HG03135 (cell line): Measurements from ENCODE around the gene KCTD2.

Experiments
- ATAC-seq: cut with Tn5 transposase; IDR thresholded peaks from one replicate; pipeline ENCODE4 v1.9.1; 2021; ENCODE audit warnings: mild to moderate bottlenecking, moderate library complexity; ENCODE audit not compliant: unreplicated experiment

KCTD2 gene

DNA sequence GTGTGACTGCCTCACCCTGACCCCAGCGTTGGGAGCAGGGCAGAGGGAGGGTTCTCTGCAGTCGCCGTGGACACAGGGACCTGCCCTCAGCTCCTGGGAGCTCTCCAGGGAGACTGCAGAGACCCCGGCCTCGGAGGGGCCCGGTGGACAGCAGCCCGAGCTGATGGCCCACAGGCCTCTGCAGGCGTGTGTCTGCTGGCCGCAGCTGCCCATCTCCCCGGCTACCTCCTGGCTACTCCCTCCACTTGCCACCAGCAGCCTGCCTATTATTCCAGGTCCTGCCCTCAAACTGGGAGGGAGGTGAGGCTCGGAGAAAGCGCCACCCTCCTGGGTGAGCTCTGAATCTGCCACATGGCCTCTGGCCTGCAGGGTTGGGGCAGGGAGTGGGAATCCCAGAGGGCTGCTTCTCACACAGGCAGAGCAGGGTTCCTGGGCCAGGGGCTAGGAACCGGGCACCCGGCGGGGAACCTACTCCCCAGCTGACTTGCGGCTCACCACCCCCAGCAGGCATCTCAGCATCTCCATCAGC is 47.9 kb downstream of the KCTD2 start:
- no peak for ATAC-seq

DNA sequence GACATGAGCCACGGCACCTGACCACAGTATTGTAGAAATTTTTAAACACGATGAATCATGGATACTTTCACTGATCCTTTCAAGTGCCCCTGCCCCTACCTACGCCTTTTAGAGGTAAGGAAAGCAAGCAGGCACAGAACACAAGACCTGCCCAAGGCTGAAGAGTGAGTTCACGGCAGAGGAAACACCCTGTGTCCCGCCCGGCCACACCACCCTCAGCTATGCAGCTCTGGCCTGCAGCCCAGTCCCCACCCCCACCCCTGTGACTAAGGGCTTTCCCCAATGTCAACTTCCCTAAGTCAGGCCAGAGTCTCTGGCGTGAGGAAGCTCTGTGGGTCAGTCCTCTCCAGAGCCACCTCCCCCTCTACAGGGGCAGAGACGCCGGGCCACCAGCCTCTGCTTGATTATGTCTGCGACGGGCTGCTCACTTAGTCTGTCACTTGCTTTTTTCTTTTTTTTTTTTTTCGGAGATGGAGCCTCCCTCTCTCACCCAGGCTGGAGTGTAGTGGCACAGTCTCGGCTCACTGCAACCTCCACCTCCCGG is 49.1 kb downstream of the KCTD2 start:
- ATAC-seq, result no peak

DNA sequence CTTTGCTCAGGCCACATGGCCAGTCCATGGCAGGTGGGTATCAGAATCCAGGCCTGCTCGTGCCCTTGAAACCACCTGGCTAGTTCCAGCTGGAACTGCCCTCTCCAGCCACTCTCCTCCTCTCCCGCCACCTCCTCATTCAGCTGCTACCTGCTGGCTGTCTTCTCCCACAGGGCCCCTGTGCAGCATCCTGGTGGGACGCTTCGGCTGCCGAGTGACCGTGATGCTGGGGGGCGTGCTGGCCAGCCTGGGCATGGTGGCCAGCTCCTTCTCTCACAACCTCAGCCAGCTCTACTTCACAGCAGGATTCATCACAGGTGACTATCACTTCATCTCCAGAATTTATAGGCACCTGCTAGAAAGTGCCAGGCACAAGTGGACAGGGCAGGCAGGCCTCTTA is 50.8 kb downstream of the KCTD2 start:
- ATAC-seq, result no peak

DNA sequence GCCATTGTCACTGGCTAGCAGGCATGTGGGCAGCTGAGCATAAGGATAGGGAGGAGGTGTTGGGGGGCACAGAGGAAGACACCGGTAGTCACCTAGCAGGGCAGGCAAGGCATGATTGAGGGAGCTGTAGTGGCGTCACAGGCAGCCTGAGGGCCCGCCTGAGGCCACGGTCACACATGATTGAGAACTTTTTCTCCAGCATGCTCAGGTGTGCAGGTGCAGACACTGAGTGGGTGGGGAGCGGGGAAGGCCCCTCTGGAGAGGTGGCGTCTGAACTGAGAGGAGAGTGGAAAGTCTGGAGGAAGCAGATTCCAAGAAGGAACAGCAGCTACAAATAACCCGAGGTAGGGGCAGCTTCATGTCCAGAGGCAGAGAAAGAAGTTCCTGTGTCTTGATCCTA is 51.8 kb downstream of the KCTD2 start:
- no peak for ATAC-seq

DNA sequence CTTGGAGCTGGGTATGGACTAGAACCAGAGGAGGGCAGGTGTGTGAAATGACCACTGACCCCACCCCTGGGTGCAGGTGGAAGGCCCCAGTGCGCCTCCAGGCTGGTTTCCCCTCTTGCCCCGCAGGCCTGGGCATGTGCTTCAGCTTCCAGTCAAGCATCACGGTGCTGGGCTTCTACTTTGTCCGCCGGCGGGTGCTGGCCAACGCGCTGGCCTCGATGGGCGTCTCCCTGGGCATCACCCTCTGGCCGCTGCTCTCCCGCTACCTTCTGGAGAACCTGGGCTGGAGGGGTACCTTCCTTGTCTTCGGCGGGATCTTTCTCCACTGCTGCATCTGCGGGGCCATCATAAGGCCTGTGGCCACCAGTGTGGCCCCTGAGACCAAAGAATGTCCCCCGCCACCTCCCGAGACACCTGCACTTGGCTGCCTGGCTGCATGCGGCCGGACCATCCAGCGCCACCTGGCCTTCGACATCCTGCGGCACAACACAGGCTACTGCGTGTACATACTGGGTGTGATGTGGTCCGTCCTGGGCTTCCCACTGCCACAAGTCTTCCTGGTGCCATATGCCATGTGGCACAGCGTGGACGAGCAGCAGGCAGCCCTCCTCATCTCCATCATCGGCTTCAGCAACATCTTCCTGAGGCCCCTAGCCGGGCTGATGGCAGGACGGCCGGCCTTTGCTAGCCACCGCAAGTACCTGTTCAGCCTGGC is 53.0 kb downstream of the KCTD2 start:
- ATAC-seq, result no peak

DNA sequence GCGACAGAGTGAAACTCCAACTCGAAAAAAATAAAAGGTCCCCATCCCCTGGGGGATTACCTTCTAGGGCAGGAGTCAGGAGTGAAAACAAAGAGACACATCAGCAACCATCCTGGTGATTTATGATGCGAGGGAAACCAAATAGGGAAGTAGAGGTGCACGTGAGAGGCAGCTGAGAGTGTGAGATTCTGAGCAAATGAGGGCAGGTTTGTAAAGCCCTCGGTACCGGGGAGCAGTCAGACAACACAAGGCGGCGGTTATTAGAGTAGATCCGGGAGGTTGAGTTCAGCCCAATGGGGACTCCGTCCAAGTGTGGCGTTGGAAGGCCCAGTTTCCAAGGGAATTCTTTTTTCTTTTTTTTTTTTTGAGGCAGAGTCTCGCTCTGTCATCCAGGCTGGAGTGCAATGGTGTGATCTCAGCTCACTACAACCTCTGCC is 55.4 kb downstream of the KCTD2 start:
- ATAC-seq, result no peak

DNA sequence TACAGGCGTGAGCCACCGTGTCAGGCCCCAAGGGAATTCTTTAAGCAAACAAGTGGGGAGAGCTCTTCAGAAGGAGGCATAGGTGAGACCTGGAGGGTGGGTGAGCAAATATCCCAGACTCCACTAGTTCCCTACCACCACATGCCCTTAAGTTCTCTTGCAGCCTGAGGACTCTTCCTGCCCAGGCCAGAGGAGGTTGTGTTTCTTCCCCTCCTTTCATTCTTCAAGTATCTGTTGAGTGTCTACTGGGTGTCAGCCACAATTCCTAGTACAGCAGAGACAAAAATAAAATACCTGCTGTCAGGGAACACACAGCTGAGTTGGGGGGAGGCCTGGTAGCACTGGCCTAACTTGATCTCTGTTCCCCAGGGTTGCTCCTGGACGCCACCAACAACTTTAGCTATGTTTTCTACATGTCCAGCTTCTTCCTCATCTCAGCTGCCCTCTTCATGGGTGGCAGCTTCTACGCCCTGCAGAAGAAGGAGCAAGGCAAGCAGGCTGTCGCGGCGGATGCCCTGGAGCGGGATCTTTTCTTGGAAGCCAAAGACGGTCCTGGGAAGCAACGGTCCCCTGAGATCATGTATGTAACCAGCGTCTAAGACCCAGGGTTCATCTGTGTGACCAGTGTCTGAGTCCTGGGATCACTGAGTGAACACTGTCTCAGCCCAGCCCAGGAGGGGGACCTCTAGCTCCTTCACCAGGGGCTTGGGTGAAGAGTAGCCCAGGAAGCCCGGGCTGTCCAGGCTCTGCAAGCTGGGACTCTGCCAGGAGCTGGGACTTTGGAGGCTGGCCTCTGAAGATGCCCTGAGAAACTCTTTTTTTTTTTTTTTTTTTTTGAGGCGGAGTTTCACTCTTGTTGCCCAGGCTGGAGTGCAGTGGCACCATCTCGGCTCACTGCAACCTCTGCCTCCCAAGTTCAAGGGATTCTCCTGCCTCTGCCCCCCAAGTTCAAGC is 56.9 kb downstream of the KCTD2 start:
- ATAC-seq, result no peak

DNA sequence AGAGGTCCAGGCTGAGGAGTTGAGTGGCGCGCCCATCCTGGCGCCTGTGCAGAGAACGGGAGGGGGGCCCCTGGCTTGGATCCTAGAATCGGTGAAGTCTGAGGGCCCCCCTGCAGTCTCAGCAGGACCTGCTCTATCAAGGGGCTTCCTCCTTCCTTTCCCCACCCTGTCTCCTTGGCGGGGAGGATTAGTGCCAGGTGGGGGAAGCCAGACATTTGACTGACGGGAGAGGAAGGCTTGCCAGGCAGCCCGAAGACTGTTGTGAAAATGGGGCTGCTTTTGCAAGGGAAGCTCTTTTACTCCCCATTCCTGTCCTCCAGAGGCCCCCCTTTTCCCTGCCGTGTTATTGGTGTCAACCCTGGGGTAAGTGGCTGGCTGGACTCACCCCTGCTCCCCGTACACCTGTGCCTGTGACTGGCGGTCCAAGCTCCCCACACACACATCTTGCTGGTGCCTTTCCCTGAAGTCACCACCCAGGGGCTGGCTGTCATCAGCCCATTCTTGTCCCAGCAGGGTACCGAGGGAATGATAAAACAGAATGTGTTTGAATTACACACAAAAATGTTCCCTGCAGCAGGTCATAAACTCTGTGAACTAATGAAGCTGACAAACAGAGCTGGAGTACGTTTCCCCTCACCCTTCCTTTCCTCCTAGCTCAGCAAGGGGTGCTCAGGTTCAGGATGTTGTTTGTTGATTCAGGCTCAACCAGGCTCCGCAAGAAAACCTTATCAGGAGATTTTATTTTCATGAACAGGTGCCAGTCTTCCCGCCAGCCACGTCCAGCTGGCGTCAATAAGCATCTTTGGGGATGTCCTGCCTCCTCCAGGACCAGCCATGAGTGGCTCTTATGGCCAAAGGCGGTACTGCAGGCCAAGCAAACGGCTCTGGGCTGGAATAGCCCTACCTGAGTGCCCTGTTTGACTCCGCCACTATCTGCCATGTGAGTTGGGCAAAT is 58.4 kb downstream of the KCTD2 start:
- ATAC-seq, result no peak

DNA sequence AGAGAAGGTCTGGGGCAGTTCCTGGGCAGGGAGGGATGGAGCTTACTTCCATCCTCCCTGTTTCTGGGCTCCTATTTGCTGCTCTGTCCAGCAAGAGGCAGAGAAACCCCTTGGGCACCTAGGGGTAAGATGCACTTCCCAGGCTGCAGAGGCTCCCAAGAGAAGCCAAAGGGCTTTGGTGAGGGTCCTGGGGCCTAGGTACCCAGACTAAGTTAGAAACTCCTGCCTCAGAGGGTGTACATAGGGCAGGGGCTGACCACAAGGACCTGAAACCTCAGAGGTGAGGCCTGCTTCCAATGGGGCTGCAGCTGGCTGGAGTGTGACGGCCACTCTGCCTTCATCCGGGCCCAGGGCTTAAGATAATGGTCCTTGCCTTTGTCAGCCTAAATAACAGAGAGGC is 61.2 kb downstream of the KCTD2 start:
- ATAC-seq, result no peak

DNA sequence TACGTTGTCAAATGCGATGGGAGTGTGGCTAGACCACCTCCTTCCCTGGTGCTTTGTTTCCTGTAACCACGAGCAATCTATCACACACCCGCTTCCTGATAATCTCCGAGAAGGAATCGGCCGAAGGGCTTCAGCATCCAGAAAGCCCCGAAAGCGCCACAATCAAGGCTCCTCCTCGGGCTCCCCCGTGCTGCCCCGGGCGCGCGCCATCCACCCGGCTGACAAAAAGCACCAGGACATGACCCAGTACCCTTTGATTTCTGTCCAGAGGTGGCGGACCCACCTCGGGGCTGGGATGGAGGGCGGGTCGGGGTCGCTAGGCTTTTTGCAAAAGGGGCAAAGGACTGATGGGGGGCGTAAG is 62.0 kb downstream of the KCTD2 start:
- no peak for ATAC-seq

DNA sequence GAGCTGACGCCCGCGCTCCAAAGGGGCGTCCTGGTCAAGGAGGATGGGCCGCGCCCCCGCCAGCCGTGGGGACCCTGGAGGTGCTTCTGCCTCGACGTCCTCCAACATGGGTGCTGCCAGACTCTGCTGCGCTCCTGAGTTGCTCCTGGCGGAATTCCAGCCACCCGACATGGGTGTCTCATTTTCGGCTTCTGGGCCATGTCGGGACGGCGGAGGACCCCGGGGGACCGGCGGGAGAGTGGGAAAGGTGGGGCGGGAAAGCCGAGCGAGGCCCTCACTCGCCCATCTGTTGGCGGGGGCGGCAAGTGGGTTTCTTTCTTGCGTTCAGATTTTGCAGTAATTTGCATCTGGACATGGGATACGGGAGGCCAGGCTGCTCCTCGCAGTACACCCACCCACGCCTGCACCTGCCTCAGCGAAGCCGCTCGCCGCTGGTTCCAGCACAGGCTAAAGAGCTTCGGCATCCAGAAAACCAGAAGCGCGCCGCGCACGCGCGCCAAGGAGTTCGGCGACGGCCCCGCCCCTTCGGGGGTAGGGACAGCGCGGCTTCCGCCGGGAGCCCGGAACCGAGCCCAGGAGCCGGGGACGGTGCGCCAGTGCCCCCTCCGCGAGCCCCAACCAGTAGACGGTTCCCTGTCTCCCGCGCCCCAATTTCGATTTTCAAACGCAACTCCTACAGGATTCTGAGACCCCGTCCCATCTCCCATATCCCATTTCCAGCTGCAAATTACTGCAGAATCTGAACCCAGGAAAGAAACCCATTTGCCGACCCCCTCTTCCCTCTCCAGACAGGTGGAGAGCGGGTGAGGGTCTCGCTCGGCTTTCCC is 62.6 kb downstream of the KCTD2 start, which contains the start of gene ARMC7:
ARMC7 (plus strand) TSS at position 563 of the 827 bp plus-strand sequence. CDS start 320 bp downstream, outside the sequence.
- ATAC-seq, result peak; percentile 55

DNA sequence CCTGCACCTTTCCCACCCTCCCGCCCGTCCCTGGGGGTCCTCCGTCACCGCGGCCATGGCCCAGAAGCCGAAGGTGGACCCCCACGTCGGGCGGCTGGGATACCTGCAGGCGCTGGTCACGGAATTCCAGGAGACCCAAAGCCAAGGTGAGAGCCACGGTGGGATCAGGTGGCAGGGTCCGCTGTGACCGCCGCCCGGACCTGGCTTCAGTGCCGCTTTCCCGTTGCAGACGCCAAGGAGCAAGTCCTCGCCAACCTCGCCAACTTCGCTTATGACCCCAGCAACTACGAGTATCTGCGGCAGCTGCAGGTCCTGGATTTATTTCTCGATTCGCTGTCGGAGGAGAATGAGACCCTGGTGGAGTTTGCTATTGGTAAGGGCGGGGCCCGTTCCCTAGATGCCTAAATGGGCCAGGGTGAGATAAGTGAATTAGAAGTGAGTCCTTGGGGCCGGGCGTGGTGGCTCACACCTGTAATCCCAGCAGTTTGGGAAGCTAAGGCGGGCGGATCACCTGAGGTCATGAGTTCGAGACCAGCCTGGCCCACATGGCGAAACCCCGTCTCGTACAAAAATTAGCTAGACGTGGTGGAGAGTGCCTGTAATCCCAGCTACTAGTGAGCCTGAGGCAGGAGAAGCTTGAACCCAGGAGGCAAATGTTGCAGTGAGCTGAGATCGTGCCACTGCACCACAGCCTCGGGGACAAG is 63.4 kb downstream of the KCTD2 start:
- no peak for ATAC-seq

DNA sequence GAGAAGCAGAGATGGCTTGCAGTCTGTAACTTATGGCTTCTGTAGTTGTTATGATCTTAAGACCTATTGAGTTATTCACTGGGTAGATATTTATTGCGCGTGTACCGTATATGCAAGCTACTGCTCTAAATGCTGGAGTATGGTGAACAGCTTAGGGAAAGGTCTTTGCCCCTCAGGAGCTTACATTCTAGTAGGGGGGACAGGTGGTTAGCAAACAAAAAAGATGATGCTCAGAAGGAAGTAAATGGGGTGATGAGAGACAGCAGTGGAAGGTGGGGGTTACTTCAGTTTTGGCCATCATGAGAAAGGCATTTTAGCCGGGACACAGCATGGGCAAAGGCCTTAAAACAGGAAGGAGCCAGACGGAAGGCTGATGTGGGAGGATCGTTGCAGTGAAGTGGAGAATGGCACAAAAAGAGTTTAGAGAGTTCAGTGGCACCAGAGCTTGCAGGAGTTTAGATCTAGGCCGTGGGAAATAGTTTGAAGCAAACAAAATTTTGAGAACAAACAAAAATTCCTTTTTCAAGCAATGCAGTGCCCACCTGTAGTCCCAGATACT is 64.8 kb downstream of the KCTD2 start:
- ATAC-seq, result no peak

DNA sequence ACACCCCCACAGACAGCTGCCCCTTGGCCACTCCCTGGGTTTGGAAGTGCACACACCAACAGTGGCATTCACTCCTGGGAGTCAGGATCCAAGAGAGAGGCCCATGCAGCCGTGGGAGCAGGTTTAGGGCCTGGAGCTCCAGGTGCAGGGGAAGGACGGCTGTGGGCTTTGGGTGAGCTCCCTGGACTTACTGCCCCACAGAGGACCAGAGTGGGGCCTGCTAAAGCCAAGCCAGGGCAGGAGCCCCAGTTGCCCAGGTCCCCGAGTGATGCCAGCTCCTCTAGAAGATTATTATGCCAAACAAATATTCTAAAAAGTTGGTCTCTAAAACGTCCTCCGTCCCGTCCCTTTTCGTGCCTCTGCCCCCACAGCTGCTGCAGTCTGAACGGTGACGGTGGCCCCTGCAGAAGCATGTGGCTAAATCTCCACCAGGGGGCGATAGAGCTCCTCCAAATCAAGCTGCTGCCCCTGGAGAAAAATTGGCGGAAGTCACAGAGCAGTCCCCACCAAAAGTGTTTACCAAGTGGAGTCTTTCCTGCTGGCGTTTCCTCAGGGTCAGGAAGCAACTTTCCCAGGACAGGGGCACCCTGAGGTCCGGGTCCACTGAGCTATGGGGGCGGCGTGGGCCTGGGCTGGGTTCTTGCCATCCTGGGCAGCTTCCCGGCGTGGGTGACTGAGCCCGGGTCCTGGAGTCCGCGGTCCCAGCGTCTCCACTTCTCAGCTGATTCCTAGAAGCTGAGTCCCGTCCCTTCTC is 67.0 kb downstream of the KCTD2 start:
- ATAC-seq, result peak; percentile 54

DNA sequence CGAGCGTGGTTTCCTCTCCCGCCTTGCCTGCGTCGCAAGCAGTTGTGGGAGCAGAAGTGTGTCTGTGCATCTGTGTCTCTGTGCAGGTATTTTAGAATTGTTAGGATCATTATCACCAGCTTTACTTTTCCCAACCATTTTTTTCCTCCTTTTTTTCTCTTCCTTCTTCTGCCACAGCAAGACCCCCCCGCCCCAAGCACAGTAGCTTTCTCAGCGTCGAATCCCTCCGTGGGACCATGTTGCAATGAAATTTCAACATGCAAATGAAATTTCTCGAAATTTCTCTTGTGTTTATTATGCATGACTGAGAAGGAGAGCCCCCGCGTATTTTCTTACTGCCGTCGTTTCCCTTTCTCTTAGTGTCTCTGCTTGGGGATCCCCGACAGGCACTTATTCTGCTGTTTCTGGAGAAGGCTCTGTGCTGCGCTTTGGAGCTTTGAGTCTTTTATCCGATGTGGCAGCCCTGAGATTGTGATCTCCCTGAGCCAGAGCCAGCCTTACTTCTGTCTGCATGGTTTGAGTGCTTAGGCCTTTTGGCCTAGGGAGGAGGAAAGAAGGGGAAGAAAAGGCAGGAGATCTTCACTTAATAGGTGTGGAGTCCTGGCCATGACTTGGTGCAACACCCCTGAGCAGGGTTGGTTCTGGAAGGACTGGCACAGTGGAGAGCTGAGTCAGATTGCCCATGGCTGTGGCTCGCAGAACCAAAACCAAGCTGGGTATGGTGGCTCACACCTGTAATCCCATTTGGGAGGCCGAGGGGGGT is 67.7 kb downstream of the KCTD2 start:
- no peak for ATAC-seq
